ENCODE results near the gene NPBWR2. TPM values are rescaled to one million over a fixed set of nuclear protein-coding genes. Genes with fewer than 3 reads are reported as not detected.

Gene NPBWR2
- total RNA-seq, 4 donors from 2014 or later: not detected

DNA sequence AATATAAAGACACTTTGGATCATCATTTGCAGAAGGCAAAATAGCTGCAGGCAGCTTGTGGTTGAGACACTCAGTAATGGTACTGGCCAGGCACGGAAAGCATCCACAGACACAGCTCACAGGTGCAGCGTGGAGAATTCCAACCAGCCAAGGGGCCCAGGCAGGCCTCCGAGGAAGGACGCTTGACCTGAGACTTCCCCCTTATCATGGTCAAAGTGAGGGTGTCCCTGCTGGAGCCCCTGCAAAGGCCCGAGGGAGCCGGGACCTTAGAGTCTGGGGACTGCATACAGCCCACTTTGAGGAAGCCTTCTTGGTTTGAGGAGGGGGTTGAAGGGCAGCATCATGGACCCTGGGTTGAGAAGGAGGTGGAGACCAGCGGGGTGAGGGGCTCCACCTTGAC is 41.8 kb upstream of the NPBWR2 start:
- intact Hi-C loops (cut with DNase I; ENCODE audit: low total_unique reads): no loop called here
- DNase-seq (ENCODE audit: low spot score in 2 of 2): peak in 1 of 2 donors; percentile 64
- 91 to 92% methylated on average over 7 of the region's 7 CpGs for WGBS, 2 donors

DNA sequence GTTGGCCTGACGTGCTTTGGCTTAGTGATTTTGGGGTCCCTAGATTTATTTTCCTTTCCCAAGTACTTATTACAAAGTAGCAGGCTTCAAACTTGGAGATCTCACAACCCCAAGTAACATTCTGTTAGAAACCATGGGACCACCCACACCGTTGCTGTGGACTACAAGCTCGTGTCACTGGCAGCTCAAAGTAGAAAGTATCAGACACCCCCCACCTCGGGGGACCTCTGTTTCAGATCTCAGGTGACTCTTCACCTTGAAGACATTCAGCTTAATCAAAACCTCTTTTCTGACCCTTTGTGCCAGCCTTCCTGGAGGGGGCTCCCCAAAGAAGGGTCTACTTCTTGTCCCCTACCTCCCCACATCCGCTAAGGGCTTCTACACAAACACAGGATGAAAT is 41.2 kb upstream of the NPBWR2 start:
- intact Hi-C loops (cut with DNase I; ENCODE audit: low total_unique reads): no loop called here
- DNase-seq (ENCODE audit: low spot score in 2 of 2): peak in 1 of 2 donors; percentile 37
- no peak for TF ChIP-seq POLR2A (IDR thresholded peaks at IDR 0.05)
- TF ChIP-seq, protein P1, sequence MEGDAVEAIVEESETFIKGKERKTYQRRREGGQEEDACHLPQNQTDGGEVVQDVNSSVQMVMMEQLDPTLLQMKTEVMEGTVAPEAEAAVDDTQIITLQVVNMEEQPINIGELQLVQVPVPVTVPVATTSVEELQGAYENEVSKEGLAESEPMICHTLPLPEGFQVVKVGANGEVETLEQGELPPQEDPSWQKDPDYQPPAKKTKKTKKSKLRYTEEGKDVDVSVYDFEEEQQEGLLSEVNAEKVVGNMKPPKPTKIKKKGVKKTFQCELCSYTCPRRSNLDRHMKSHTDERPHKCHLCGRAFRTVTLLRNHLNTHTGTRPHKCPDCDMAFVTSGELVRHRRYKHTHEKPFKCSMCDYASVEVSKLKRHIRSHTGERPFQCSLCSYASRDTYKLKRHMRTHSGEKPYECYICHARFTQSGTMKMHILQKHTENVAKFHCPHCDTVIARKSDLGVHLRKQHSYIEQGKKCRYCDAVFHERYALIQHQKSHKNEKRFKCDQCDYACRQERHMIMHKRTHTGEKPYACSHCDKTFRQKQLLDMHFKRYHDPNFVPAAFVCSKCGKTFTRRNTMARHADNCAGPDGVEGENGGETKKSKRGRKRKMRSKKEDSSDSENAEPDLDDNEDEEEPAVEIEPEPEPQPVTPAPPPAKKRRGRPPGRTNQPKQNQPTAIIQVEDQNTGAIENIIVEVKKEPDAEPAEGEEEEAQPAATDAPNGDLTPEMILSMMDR (IDR thresholded peaks at IDR 0.05): no peak
- 77 to 84% methylated on average over 5 of the region's 5 CpGs for WGBS, 2 donors
- H3K4me3 ChIP-seq (ENCODE audit: low read depth, poor library complexity, severe bottlenecking): no peak overlapping the region

More for the DNA sequence above, 41.8 kb upstream of the NPBWR2 start:
- TF ChIP-seq POLR2A (IDR thresholded peaks at IDR 0.05): no peak
- TF ChIP-seq, protein P1 (IDR thresholded peaks at IDR 0.05): no peak
- no peak overlapping the region for H3K4me3 ChIP-seq (ENCODE audit: low read depth, poor library complexity, severe bottlenecking)

DNA sequence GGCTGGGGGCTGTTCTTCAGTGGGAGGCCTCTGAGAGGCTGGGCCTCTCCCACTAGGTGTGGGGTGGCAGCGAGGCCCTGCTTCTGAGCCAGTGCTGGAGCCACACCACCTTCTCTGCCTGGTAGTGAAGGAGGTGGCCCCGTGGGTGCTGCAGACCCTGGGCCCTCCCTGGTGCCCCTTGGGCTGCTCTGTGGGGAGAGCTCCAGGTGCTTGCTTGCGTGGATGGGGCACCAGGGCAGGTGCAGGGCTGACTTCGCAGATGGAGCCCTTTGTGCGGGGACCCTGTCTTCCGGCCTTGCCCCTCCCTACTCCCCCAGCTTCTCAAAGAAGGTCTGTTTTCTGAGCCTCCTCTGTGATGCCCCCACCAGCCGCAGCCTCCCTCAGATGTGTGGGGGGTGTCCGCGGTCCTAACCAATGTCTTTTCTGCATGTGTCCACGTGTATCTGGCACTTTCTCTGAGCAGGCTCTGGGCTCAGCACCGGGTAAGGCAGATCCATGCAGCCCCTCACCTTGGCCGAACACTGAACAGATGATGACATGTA is 39.6 kb upstream of the NPBWR2 start:
- TF ChIP-seq, protein P1 (IDR thresholded peaks at IDR 0.05): no peak
- no peak for TF ChIP-seq POLR2A (IDR thresholded peaks at IDR 0.05)
- WGBS, 2 donors: 77 to 78% methylated on average over 12 of the region's 12 CpGs
- intact Hi-C loops (cut with DNase I; ENCODE audit: low total_unique reads): no loop called here
- DNase-seq (ENCODE audit: low spot score in 2 of 2): peak in 1 of 2 donors; percentile 74
- no peak overlapping the region for H3K4me3 ChIP-seq (ENCODE audit: low read depth, poor library complexity, severe bottlenecking)

DNA sequence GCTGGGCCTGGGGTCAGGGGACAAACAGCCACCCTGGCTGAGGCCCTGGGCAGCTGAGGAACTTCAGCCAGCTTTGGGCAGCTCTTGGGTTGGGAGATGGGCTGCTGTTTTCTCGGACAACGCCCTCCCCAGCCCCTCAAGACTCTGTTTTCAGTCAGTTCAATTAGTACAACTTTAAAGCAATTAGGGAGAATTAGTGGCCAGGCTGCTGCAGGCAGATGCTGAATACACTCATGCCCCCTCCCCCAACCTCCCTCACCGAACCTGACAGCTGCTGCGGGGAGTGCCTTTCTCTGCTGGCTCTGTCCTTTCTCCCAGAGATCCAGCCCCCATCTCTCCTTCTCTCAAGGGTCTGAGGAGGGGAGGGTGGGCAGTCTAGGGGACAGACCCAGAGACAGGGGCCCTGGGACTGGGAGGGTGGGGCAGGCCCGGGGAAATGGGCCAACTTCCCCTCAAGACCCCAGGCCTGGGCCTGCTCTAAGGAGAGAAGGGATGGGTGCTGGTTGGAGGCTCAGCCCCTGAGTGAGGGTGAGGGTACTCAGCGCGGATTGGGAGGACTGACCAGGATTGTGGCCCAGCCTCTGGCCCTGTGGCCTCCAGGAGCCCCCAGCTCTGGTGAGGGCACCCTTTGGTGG is 39.1 kb upstream of the NPBWR2 start:
- peak in 1 of 2 donors; percentile 40 for DNase-seq (ENCODE audit: low spot score in 2 of 2)
- WGBS, 2 donors: 68 to 71% methylated on average over 7 of the region's 7 CpGs
- no peak overlapping the region for H3K4me3 ChIP-seq (ENCODE audit: low read depth, poor library complexity, severe bottlenecking)
- intact Hi-C loops (cut with DNase I; ENCODE audit: low total_unique reads): no loop called here
- no peak for TF ChIP-seq POLR2A (IDR thresholded peaks at IDR 0.05)
- TF ChIP-seq, protein P1 (IDR thresholded peaks at IDR 0.05): no peak

DNA sequence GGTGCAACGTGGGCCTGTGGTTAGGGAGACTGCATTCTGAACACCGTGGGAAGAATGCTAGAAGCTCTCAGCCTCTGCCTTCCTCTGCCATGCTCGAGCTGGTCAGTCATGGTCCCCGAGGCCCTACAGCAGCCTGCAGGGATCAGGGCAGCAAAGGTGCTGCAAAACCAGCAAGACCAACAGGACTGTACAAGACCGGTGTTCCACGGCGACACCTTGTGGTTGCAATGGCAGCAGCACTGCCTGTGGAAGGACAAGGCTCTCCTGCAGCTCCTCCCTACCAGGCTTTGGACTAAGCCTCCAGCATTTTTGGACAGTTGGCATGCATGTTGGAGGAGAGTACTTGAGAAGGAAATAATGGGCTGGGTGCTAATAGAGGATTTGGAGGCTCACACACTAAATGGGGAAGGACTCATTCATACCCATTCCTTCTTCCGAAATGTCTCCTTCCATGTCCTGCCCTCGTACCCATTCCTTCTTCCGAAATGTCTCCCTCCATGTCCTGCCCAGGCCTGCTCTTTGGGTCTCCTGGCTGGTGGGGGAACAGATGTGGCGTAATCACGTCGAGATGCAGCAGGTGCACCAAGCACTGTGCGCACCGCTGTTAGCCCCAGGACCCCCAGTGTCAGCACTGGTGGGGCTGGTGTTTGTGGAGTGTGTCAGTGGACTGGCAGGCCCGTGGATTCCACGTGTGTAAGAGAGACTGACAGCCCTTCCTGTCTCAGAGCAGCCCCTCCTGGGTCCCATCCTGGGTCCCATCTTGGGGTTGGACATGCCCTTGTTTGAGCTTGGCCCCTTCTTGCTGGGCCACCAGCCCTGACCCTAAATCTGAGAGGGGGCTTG is 38.3 kb upstream of the NPBWR2 start:
- DNase-seq (ENCODE audit: low spot score in 2 of 2): peak in 1 of 2 donors; percentile 76
- intact Hi-C loops (cut with DNase I; ENCODE audit: low total_unique reads): no loop called here
- 87 to 92% methylated on average over 17 of the region's 17 CpGs for WGBS, 2 donors
- TF ChIP-seq POLR2A (IDR thresholded peaks at IDR 0.05): no peak
- TF ChIP-seq, protein P1 (IDR thresholded peaks at IDR 0.05): no peak
- no peak overlapping the region for H3K4me3 ChIP-seq (ENCODE audit: low read depth, poor library complexity, severe bottlenecking)

All from lower leg skin (tissue), 4 donors.